Measurements from ENCODE around the gene KRT76. TPM values are rescaled to one million over a fixed set of nuclear protein-coding genes. Genes with fewer than 3 reads are reported as not detected.

Gene KRT76
- polyA plus RNA-seq, 1 of the 3 experiments (the other 2 are of a cell fraction): not detected

DNA sequence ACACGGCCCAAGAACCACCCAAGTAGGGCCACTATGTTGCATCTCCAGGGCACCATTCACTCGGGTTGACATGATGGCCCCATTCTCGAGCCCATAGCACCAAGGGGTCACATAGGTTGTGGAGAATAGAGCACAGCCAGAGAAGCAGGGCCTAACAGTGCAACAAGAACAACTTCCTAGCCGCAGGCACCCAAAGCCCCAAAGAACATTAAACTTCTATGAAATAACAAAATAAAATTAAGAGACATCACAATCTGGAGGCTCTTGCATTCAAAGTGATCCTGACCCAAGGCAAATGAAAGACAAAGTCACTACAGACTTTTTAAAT lies 34.9 kb upstream of the KRT76 start (continued):
- TF ChIP-seq, protein P1, sequence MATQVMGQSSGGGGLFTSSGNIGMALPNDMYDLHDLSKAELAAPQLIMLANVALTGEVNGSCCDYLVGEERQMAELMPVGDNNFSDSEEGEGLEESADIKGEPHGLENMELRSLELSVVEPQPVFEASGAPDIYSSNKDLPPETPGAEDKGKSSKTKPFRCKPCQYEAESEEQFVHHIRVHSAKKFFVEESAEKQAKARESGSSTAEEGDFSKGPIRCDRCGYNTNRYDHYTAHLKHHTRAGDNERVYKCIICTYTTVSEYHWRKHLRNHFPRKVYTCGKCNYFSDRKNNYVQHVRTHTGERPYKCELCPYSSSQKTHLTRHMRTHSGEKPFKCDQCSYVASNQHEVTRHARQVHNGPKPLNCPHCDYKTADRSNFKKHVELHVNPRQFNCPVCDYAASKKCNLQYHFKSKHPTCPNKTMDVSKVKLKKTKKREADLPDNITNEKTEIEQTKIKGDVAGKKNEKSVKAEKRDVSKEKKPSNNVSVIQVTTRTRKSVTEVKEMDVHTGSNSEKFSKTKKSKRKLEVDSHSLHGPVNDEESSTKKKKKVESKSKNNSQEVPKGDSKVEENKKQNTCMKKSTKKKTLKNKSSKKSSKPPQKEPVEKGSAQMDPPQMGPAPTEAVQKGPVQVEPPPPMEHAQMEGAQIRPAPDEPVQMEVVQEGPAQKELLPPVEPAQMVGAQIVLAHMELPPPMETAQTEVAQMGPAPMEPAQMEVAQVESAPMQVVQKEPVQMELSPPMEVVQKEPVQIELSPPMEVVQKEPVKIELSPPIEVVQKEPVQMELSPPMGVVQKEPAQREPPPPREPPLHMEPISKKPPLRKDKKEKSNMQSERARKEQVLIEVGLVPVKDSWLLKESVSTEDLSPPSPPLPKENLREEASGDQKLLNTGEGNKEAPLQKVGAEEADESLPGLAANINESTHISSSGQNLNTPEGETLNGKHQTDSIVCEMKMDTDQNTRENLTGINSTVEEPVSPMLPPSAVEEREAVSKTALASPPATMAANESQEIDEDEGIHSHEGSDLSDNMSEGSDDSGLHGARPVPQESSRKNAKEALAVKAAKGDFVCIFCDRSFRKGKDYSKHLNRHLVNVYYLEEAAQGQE (IDR thresholded peaks at IDR 0.05; ENCODE audit: low read depth, low read length): no peak
- TF ChIP-seq CHD2 (IDR thresholded peaks at IDR 0.05; ENCODE audit: low read length, partially characterized antibody) (no peak), RCOR1 (IDR thresholded peaks at IDR 0.05; ENCODE audit: low read length) (no peak), EP300 (IDR thresholded peaks at IDR 0.05; ENCODE audit: borderline replicate concordance in 1 of 2, low read depth in 1 of 2, low read length in 1 of 2) (no peak)
- TF ChIP-seq, protein P2, sequence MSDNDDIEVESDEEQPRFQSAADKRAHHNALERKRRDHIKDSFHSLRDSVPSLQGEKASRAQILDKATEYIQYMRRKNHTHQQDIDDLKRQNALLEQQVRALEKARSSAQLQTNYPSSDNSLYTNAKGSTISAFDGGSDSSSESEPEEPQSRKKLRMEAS (IDR thresholded peaks at IDR 0.05; ENCODE audit: low read depth): no peak

DNA sequence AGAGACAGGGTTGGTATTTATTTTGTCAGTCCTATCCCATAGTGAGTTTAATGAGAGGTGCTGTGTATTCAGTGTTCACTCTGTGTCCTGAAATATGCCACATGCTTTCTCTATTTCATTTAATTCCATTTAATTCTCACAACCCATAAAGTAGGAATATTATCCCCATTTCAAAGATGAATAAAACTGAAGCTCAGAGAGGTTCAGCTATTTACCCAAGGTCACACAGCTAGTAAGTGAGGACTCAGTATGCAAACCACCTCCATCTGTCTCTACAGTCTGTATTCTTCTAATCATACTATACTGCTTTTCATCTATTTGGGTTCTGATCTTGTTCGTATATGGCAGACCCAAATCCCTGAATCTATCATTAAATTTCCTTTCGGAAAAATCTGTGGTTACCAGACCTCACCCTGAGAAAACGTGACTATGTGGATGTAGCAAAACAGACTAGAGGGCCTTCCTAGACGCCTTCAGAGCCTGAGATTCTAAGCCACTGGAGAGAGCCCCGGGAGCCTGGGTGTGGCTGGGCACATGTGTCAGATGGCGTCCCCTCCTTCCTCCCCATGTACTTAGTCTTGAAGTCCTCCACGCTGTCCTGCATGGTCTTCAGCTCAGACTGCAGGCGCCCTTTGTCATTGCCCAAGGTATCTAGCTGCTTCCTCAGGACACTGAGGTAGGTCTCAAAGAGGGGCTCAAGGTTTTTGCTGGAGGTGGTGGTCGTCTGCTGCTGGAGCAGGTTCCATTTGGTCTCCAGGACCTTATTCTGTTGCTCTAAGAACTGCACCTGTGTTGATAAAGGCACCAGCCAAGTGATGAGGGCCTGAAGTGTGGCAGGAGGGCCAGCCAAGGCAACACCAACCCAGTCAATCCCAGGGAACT lies 34.3 kb upstream of the KRT76 start:
- H4K20me1 ChIP-seq (ENCODE audit: insufficient read depth): no peaks in the 10 kb centered on the region
- H3K4me3 ChIP-seq (ENCODE audit: low read depth in 2 of 2, low read length in 1 of 2): no peak overlapping the region
- no peak overlapping the region for H3K4me2 ChIP-seq
- peaks cover 24% of the 10 kb centered on the region; the same call in 1 of the 2 replicates for H3K27me3 ChIP-seq (ENCODE audit: insufficient read depth)
- POLR2A ChIA-PET: no interaction called here
- no peak overlapping the region for H2AFZ ChIP-seq (ENCODE audit: low read depth)
- H3K9me3 ChIP-seq: no peaks in the 10 kb centered on the region
- no peaks in the 10 kb centered on the region for H3K36me3 ChIP-seq (replicated peaks in 1 of 2; ENCODE audit: control insufficient read depth in 1 of 2, insufficient read depth in 2 of 2, low read length in 1 of 2)
- no peaks in the 10 kb centered on the region for H3K79me2 ChIP-seq (ENCODE audit: insufficient read depth)
- DNase-seq: no peak
- CTCF ChIA-PET: no interaction called here
- no peaks in the 10 kb centered on the region for H3K4me1 ChIP-seq (ENCODE audit: control insufficient read depth in 1 of 2, insufficient read depth in 2 of 2, low read depth in 1 of 2, low read length in 1 of 2)
- TF ChIP-seq TAF1 (IDR thresholded peaks at IDR 0.05; ENCODE audit: borderline replicate concordance, low read depth, low read length) (no peak), JUND (IDR thresholded peaks at IDR 0.05) (no peak), FOSL2 (IDR thresholded peaks at IDR 0.05; ENCODE audit: borderline replicate concordance, low read depth) (no peak), EP300 (IDR thresholded peaks at IDR 0.05; ENCODE audit: borderline replicate concordance in 1 of 2, low read depth in 1 of 2, low read length in 1 of 2) (no peak)
- H3K9ac ChIP-seq: no peak overlapping the region
- no peak overlapping the region for H3K27ac ChIP-seq (ENCODE audit: low read depth in 2 of 2, low read length in 1 of 2)
- WGBS (ENCODE audit: low lambda C conversion rate): 27% methylated on average over 9 of the region's 9 CpGs
- H3F3A ChIP-seq (replicated peaks; ENCODE audit: insufficient read depth): no peaks in the 10 kb centered on the region
- no peaks in the 10 kb centered on the region for H3K9me2 ChIP-seq

- TF ChIP-seq, protein P3, sequence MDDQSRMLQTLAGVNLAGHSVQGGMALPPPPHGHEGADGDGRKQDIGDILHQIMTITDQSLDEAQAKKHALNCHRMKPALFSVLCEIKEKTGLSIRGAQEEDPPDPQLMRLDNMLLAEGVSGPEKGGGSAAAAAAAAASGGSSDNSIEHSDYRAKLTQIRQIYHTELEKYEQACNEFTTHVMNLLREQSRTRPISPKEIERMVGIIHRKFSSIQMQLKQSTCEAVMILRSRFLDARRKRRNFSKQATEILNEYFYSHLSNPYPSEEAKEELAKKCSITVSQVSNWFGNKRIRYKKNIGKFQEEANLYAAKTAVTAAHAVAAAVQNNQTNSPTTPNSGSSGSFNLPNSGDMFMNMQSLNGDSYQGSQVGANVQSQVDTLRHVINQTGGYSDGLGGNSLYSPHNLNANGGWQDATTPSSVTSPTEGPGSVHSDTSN (IDR thresholded peaks at IDR 0.05): no peak
- no peak for TF ChIP-seq FOXJ3 (CRISPR knock-in tag; IDR thresholded peaks at IDR 0.05)
- TF ChIP-seq, protein P2 (IDR thresholded peaks at IDR 0.05; ENCODE audit: low read depth): no peak
- no peak for TF ChIP-seq NRF1 (IDR thresholded peaks at IDR 0.05; ENCODE audit: low read depth, low read length)
- TF ChIP-seq CHD2 (IDR thresholded peaks at IDR 0.05; ENCODE audit: low read length, partially characterized antibody): no peak
- TF ChIP-seq FOSL2 (IDR thresholded peaks at IDR 0.05; ENCODE audit: borderline replicate concordance, low read depth): no peak
- no peak for TF ChIP-seq TCF12 (IDR thresholded peaks at IDR 0.05)
- no peak for TF ChIP-seq USF2 (IDR thresholded peaks at IDR 0.05; ENCODE audit: borderline replicate concordance, low read depth, low read length)
- Histone ChIP-seq H3K9me2 (no peaks in the 10 kb centered on the region), H3K9ac (no peak overlapping the region), H4K20me1 (ENCODE audit: insufficient read depth) (no peaks in the 10 kb centered on the region), H3K9me3 (no peaks in the 10 kb centered on the region), H3K27ac (ENCODE audit: low read depth in 2 of 2, low read length in 1 of 2) (no peak overlapping the region), H3K4me2 (no peak overlapping the region), H2AFZ (ENCODE audit: low read depth) (no peak overlapping the region), H3K36me3 (replicated peaks in 1 of 2; ENCODE audit: control insufficient read depth in 1 of 2, insufficient read depth in 2 of 2, low read length in 1 of 2) (no peaks in the 10 kb centered on the region), H3K27me3 (ENCODE audit: insufficient read depth) (peaks cover 17% of the 10 kb centered on the region; the same call in 1 of the 2 replicates), H3K4me3 (ENCODE audit: low read depth in 2 of 2, low read length in 1 of 2) (no peak overlapping the region), H3K79me2 (ENCODE audit: insufficient read depth) (no peaks in the 10 kb centered on the region), H3F3A (replicated peaks; ENCODE audit: insufficient read depth) (no peaks in the 10 kb centered on the region), H3K4me1 (ENCODE audit: control insufficient read depth in 1 of 2, insufficient read depth in 2 of 2, low read depth in 1 of 2, low read length in 1 of 2) (no peaks in the 10 kb centered on the region)
- ChIA-PET CTCF (no interaction called here), POLR2A (no interaction called here)
- WGBS (ENCODE audit: low lambda C conversion rate): 33% methylated on average over 5 of the region's 5 CpGs
- DNase-seq: no peak
Measured at GRCh38 chr12:52810554-52810953, 33.4 kb upstream of the KRT76 start.

Measured in SK-N-SH (cell line).